GM19035 (cell line): ENCODE data around the gene AKR1C8.
"Not testable (repeated sequence)": the region's sequence is repeated elsewhere in the genome, so short reads cannot be mapped to it uniquely, and the experiment has no call there.

Source experiments
- ATAC-seq: cut with Tn5 transposase; IDR thresholded peaks from one replicate; pipeline ENCODE4 v1.9.1; 2021; ENCODE audit not compliant: unreplicated experiment

The AKR1C8 gene

GRCh38 chr10:5109861-5110260 is 75.1 kb downstream of the AKR1C8 start:
- not testable (repeated sequence) for ATAC-seq

GRCh38 chr10:5108658-5109416 is 76.1 kb downstream of the AKR1C8 start:
- no peak for ATAC-seq

DNA sequence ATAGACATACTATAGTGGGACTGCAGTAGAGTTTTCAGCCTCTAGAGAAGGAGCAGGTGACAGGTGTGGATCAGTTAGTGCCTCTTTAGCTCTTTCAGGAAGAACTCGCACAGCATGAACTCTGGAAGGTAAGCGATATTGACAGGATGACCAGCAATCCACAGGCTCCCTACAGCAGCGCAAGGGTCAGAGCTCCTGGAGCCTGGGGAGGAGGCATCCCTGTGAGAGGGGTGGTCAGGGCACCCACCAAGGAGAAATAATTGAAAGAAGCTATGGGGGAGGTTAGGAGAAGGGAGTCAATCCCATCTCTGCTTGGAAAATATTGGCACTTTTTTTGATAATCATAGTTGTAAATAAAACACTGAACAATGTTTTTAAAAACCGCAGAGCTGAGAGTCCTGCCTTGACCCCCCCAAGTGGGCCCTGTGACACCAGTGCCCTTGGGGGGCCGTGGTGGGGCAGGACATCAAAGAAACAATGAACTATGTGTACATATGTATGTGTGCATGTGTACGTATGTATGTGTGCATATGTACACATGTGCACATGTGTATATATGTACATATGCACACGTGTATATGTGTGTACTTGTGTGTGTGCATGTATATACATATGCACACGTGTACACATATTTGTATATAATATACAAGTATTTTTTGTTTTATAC is 77.0 kb downstream of the AKR1C8 start:
- no peak for ATAC-seq

DNA sequence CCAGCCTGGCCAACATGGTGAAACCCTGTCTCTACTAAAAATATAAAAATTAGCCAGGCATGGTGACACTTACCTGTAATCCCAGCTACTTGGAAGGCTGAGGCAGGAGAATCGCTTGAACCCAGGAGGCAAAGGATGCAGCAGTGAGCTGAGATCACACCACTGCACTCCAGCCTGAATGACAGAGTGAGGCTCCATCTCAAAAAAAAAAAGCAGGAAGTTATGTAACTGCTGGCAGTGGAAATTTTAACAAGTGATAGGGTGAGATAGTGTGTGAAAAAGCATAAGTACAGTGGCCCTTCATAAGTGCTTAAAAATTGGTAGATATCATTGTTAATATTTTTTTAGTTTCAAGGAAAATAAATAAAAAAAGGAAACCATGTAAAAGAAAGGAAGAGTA is 78.4 kb downstream of the AKR1C8 start:
- no peak for ATAC-seq

- ATAC-seq, result no peak
Observed at GRCh38 chr10:5105626-5106025, 79.3 kb downstream of the AKR1C8 start.
